Kidney glomerular epithelial cell (primary cell): ENCODE results near the gene SNX27.
"Not testable (repeated sequence)": the region's sequence is repeated elsewhere in the genome, so short reads cannot be mapped to it uniquely, and the experiment has no call there.

Source experiments
- DNase-seq: peaks from one replicate; lab custom pipeline; 2025; lab: John Stamatoyannopoulos, UW

Gene SNX27

DNA sequence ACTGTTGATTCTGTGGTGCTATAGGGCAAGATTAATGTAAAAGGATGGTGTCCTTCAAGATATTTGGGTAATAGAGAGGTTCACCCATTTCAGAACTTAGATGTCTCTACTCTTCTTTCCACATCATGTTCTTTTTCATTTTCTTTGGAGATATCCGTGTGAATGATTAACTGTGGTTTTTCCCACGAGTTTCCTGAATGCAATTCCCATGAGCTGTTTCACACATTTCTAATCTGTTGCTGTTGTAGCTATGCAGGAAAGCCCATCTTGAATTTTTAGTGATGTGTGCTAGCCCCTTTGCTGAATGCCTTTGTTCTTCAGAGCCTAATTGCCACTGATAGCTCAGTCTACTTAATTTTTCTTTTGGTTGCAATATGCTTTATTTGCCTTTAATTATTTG, 27.6 kb downstream of the SNX27 start:
- DNase-seq, result peak; percentile 53

DNA sequence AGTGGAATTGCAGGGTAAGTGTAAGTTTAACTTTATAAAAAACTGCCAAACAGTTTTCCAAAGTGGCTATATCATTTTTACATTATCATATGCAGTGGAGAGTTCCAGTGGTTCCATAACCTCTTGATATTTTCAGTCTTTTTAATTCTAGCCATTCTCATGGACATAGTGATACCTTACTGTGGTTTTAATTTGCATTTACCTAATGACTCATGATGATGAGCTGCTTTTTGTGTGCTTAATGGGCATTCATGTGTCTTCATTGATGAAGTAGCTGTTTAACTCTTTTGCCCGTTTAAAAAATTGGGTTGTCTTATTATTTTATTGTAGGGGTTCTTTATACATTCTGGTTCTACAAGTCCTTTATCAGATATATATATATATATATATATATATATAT, 29.4 kb downstream of the SNX27 start:
- no peak for DNase-seq

DNA sequence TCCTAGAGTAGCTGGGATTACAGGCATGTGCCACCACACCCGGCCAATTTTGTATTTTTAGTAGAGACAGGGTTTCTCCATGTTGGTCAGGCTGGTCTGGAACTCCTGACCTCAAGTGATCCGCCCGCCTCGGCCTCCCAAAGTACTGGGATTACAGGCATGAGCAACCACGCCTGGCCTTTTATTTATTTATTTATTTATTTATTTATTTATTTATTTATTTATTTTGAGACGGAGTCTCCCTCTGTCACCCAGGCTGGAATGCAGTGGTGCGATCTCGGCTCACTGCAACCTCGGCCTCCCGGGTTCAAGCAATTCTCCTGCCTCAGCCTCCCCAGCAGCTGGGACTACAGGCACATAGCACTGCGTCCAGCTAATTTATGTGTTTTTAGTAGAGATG, 31.2 kb downstream of the SNX27 start:
- not testable (repeated sequence) for DNase-seq

DNA sequence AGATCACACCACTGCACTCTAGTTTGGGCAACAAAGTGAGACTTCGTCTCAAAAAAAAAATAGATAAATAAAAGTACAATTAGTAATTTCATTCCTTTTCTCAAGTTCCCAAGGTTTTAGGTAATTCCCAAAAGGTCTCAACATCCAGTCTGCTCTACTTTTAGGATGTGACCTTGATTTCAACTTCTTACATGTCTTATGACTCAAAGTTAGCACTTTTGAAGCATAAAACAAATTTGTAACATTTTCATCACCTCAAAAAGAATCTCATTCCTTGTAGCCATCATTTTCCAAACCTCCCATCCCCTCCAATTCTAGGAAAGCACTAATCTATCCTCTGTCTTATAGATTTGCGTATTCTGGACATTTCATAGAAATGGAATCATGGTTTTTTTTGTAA, 32.2 kb downstream of the SNX27 start:
- no peak for DNase-seq

DNA sequence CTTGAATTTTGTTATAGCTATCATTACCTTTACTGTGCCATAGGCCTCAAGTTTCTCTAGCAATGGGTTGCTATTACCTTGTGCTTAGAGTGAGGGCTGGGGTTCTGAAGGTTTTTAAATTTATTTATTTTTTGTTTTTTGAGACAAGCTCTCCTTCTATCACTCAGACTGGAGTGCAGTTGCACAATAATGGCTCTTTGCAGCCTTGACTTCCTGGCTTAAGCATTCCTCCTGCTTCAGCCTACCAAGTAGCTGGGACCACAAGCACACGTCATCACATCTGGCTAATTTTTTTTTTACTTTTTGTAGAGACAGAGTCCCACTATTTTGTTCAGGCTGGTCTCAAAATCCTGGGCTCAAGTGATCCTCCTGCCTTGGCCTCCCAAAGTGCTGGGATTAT, 41.5 kb downstream of the SNX27 start:
- DNase-seq, result no peak

DNA sequence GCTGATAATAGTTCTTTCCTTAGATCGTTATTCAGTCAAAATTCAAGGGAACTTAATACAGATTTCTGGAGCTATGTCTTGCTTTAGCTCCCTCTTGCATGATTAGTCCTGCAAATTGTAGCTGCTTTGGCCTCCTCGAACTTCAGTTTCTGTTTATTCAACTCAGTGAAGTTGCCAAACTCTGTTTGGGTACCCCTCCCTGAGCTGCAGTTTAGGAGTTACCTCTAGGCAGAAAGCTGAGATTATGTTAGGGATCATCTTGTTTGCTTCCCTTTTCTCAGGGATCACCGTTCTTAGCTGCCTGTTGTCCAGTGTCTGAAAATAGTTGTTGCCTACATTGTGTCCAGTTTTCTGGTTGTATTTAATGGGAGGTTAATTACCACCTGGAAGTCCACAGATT, 43.5 kb downstream of the SNX27 start:
- DNase-seq, result no peak

DNA sequence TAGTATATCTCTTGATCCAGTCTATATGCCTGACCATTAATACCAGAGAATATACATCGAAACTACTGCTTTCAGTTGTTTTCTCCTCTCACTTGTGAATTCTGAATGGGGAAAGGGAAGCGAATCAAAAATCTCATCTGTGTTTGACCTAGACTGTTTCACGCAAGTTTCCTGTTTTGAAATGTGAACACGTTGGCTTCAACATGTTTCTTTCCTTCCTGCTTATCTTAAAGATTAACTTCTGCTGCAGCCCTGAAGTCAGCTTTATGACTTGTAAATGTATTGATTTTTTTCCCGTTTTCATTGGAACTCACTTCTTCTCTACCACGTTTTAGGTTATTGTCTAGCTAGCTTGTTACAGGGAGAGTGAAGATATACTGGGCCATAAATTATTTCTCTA, 49.9 kb downstream of the SNX27 start:
- no peak for DNase-seq

DNA sequence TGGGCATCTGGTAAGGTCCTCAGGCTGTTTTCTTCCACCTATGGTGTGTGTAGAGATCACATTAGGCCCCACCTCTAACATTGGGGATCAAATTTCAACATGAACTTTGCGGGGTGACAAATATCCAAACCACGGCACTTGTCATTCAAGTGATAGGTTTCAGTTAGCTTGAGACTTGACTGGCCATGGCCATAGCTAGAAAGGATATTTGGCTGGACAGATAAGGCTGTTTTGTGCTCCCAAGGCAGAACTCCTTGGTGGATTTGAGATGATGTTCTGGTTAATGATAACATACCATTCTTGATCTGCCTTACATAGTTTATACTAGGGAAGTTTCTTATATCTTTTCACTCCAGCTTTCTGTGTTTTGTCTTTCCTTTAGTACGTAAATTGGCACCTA, 56.2 kb downstream of the SNX27 start:
- DNase-seq, result no peak

DNA sequence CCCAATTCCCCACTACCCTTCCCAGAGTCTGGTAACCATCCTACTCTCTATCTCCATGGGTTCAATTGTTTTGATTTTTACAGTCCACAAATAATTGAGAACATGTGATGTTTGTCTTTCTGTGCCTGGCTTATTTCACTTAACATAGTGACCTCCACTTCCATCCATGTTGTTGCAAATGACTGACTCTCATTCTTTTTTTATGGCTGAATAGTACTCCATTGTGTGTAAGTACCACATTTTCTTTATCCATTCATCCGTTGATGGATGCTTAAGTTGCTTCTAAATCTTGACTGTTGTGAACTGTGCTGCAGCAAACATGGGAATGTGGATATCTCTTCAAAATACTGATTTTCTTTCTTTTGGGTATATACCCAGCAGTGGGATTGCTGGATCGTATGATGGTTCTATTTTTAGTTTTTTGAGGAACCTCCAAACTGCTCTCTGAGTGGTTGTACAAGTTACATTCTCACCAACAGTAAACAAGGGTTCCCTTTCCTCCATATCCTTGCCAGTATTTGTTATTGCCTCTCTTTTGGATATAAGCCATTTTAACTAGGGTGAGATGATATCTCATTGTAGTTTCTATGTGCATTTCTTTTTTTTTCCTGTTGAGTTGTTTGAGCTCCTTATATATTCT, 58.3 kb downstream of the SNX27 start:
- DNase-seq, result not testable (repeated sequence)

DNA sequence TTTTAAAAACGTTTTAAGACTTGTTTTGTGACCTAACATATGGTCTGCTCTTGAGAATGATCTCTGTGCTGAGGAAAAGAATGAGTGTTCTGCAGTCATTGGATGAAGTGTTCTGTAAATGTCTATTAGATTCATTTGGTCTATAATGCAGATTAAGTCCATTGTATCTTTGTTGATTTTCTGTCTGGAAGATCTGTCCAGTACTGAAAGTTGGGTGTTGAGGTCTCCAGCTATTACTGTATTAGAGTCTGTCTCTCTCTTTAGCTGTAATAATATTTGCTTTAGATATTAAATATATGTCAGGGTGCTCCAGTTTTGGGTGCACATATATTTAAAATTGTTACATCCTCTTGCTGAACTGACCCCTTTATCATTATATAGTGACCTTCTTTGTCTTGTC, 61.6 kb downstream of the SNX27 start:
- DNase-seq, result no peak

DNA sequence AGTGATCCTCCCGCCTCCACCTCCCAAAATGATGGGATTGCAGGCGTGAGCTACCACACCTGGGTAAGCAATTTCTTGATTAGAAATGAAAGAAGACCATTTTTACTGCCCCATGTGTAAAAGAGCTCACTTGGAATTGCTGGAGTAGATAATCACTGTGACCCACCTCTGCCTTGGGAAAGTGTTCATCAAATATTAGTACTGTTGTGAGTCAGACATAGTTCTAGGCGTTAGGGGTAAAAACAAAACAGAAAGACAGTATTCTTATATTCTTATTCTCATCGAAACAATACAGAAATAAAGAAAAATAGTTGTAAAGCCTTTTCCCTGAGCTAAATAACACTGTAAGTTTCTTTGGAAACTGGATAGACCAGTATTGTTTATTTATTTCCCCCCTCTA, 68.5 kb downstream of the SNX27 start:
- peak; percentile 58 for DNase-seq

DNA sequence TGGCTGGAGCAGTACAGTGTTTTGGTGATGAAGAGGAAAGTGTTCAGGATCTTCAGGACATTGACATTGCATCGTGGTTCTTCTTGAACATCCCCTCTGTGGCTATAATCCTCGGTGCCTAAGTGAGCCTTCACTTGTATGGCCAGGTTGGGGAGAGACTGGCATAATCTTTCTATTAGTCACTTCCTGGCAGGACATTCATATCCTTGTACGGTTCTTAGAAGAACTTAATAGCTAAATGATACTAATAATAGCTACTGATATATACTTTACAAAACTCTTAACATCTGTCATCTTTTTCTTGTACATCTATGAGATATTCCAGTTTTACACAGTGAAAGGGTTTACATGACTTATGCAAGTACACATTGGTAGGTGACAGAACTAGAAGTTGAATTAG, 69.0 kb downstream of the SNX27 start:
- DNase-seq, result peak; percentile 85

DNA sequence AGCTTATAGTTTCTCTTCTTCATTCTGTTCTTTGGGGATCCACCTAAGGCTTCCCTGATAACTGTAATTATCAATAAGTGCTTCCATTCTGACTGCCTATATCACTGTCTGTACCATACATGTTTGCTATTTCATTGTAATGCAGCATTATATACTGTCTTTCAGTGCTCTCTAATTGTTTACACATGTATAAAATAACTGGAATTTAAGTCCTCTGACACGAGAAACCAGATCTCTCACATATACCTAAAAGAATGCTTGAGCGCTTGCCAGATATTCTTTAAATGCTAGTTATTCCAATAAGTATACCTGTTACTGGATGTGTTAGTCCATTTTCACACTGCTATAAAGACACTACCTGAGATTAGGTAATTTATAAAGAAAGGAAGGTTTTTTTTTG, 70.1 kb downstream of the SNX27 start:
- no peak for DNase-seq

DNA sequence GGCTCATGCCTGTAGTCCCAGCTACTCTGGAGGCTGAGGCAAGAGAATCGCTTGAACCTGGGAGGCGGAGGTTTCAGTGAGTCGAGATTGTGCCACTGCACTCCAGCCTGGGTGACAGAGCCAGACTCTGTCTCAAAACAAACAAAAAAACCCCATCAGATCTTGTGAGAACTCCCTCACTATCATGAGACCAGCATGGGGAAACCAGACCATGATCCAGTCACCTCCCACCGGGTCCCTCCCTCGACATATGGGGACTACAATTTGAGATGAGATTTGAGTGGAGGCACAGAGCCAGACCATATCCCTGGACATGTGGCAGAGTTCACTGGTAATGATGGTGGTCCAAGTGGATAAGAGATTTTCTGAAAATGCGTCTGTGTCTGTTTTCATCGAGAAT, 71.1 kb downstream of the SNX27 start:
- DNase-seq, result not testable (repeated sequence)

DNA sequence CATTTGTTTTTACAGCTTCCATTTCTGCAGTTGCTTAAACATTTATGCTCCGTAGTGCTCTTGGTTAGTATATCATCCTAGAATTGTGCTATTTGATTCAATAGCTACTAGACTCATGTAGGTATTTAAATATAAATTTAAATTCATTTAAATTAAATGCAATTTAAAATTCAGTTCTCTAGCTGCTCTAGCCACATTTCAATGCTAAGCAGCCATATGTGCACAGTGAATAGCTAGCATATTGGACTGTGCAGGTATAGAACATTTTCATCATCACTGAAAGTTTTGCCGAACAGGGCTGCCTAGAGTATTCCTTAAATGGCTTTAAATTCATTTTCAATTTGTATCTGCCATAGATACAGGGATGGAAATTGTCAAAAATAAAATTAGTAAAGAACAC, 72.3 kb downstream of the SNX27 start:
- no peak for DNase-seq

DNA sequence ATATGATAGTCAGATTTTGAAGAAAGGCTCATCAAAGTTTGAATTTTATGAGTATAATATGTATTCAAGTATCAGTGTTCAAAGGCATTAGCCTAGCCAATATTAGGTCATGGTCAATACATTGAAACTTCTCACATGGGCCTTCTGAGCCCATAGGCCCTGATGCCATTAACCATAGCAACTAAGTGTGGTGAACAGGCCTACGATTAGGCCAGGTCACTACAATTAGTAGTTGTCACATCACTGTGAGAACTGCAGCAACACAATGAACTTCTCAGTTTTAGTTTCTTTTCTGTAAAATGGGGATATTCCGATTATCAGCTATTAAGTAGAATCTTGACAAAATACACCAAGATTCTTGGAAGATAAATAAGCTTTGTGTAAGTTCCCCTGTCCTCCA, 74.7 kb downstream of the SNX27 start:
- no peak for DNase-seq

DNA sequence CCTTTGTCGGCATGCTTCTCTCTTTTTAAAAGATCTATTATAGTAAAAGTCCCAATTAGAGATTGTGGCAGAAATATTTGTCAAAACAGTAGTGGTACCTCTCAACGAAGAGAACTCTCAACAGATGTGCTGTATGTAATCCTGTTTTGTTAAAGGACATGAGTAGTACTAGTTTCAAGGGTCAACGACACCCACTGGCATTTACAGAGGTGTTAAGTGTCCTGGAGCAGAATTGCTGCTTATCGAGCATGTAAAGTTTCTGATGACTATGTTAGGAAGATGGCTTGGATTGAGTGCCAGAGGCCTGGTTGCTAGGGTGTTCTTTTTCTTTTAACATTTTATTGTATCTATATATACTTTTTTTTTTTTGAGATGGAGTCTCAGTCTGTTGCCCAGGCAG, 77.6 kb downstream of the SNX27 start:
- DNase-seq, result no peak

DNA sequence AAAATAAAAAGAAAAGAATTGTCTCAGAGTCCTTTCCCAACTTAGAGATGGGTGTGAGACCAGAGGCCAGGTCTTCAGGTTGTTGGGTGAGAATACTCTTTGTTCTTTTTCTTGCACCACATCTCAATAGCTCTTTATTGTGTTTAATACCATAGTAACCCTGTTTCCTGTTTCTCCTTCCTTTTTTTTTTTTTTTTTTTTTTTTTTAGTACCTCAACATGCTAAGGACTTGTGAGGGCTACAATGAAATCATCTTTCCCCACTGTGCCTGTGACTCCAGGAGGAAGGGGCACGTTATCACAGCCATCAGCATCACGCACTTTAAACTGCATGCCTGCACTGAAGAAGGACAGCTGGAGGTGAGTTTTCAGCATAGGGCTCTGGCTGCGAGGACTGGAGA, 80.4 kb downstream of the SNX27 start:
- no peak for DNase-seq

DNA sequence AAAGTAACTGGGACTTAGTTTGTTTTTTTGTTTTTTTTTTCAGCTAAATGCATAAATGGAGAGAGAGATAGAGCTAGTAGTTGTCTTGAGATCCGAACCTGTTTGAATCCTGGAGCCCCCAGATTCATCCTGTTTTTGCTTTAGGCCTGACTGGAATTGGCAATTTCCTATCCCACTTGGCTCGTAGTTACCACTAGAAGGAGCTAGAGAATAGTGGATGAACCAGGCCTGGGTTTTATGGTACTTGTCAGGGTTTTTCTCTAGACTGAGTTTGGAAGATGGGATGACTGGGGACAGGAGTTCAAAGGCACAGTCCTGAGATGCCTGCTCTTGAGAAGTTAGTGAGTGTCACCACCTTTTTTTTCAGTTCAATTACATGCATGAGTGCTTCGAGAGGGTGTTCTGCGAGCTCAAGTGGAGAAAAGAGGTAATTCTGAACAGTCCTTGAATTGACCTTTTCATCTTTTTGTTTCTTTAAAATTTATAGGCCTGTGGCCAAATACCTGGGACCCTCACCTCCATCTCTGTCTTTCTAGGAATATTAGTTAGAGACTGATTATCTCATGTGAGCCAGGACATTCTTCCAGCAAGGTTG, 81.3 kb downstream of the SNX27 start:
- peak; percentile 43 for DNase-seq

DNA sequence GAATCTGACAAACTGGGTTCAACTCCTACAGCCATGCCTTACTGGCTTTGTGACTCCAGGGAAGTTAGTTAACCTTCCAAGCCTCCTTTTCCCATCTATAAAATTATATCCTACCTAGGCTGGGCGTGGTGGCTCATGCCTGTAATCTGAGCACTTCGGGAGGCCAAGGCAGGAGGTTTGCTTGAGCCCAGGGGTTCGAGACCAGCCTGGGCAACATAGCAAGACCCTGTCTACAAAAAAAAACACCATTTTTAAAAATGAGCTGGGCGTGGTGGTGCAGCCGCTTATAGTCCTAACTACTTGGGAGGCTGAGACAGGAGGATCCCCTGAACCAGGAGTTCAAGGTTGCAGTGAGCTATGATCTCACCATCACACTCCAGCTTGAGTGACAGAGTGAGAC, 89.7 kb downstream of the SNX27 start:
- no peak for DNase-seq

DNA sequence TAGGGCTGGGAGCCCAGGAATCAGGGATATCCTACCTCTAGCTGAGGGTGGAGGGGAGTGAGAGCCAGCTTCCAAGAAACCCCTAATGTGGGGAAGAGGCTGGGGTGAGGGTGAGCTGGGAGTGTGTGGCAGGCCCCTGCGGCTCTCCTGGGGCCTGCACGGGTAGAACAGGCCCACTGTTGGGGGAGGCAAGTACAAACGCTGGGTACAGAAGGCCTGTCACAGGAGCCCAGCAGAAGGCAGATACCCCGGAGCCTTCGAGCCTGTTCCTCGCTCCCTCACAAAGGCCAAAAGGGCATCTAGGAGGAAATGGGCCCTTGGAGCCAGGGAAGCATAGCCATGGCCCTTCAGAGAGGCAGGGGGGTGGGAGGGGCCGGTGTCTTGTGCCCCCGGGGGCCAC, 91.1 kb downstream of the SNX27 start:
- DNase-seq, result no peak

DNA sequence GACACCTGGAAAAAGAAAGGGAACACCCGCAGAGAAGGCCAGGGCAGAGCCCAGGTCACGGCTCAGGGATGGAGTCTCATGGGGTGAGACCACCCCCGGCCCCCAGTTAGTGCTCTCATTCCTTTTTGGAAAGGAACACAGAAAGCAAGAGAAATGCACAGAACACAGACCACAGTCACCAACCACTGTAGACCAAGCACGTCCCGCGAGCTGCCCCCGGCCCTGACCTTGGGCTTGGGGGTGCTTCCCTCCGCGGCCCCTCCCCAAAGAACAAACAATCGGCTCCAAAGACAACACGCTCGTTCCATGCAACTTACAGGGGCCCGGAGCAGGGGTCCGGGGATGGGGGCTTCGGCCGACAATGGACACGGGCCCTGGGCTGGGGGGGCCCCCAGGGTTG, 92.0 kb downstream of the SNX27 start:
- DNase-seq, result no peak

DNA sequence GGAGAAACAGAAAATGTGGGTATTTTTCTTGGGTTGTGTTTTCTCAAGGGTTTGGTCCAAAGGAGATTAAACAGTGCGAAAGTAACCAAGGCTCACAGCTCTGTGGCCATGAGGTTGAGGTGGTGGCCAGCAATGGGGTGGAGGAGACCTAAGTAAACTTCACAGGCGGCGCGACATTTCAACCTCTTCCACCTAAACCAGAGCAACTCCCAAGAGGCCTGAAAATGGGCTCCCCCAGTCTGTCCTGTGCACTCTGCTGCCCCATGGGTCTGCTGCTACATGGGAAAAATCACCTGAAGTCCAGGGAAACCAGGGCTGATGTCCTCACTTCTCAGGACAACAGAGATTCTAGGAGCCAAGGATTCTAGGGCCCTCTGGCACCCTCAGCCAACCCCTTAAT, 92.4 kb downstream of the SNX27 start:
- DNase-seq, result no peak

DNA sequence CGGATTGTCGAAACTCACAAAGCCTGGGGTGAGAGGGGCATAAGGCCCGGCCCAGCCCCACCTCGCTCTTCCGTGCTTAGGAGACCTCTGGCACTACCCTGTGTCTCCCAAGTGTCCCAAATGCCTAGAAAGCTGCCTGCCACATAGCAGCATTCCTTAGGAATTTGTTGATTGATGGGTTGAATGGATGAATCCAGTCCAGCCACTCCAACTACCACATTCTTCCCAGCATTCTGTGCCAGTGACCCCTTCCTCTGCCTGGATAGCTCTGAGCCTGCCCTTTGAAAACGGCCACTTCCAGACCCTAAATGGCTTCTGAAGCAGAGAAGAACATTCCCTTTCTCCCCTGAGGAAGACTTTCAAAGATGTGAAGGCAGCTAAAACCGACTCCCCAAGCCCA, 93.3 kb downstream of the SNX27 start:
- DNase-seq, result no peak
